ENCODE data around the gene CCER1.
"Not testable (repeated sequence)": the region's sequence is repeated elsewhere in the genome, so short reads cannot be mapped to it uniquely, and the experiment has no call there.

Gene CCER1

DNA sequence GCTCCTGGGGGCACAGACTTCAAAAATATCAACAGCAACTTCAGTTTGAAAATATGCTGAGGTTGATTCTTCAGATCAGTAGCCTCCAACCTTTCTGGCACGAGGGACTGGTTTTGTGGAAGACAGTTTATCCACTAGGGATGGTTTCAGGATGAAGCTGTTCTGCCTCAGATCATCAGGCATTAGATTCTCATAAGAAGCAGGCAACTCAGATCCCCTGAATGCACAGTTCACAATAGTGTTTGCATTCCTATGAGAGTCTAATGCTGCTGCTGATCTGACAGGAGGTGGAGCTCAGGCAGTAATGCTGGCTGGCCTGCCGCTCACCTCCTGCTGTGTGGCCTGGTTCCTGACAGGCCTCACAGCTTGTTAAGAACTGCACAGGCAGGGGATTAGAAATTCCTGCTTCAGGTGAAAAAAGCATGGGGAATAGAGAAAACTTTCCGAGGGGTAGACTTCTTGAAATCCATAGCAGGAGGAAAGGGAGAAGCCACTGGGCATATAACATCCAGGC, 37.0 kb upstream of the CCER1 start:
- Histone ChIP-seq H2BK5ac (ENCODE audit: low read length) (no peak overlapping the region), H4K8ac (ENCODE audit: low read depth, low read length) (no peak overlapping the region), H3K4me2 (ENCODE audit: low read length) (no peak overlapping the region), H3K56ac (ENCODE audit: low read length) (no peak overlapping the region), H3K4ac (ENCODE audit: low read depth, low read length) (no peak overlapping the region), H3K36me3 (ENCODE audit: control insufficient read depth, insufficient read depth, low read length) (no peaks in the 10 kb centered on the region), H3K27ac (ENCODE audit: low read depth, low read length) (no peak overlapping the region), H3K4me3 (ENCODE audit: low read length) (no peak overlapping the region), H3K79me1 (ENCODE audit: low read length) (no peaks in the 10 kb centered on the region), H3K9ac (ENCODE audit: low read length) (no peak overlapping the region), H3K18ac (ENCODE audit: low read length) (no peak overlapping the region), H3K23ac (ENCODE audit: low read length) (no peak overlapping the region), H3K79me2 (ENCODE audit: control insufficient read depth, insufficient read depth, low read length) (no peaks in the 10 kb centered on the region), H3K27me3 (ENCODE audit: insufficient read depth, low read length, poor library complexity) (no peaks in the 10 kb centered on the region), H2BK120ac (ENCODE audit: low read depth, low read length) (no peak overlapping the region), H3K4me1 (ENCODE audit: control insufficient read depth, low read depth, low read length) (no peaks in the 10 kb centered on the region), H2AK5ac (ENCODE audit: low read length) (no peak overlapping the region), H2BK15ac (replicated peaks; ENCODE audit: low read depth) (no peak overlapping the region), H4K5ac (ENCODE audit: low read length) (no peak overlapping the region)
- peak; percentile 46 for DNase-seq
- no CpG with 5 or more reads among the region's 3 CpGs for WGBS (ENCODE audit: extremely low coverage, insufficient coverage, low lambda C conversion rate)

DNA sequence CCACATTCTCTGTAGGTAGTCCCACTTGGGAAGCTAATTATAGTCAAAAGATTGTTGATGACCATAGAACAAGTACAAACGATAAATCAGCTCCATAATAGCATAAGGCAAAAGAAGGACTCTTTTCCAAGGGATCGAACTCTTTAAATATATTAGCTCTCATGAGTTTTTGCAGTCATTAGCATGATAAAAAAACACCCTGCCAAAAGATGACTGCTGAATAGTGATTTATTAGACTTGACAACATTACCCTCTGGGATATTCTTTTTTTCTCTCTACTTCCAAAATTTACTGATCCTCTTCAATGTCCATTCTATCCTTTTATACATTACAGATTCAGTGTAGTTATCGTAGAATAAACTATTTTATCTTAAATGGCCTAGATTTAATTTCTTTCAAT, 35.6 kb upstream of the CCER1 start:
- Histone ChIP-seq H3K27ac (ENCODE audit: low read depth, low read length) (no peak overlapping the region), H2BK15ac (replicated peaks; ENCODE audit: low read depth) (no peak overlapping the region), H3K4me2 (ENCODE audit: low read length) (no peak overlapping the region), H3K36me3 (ENCODE audit: control insufficient read depth, insufficient read depth, low read length) (no peaks in the 10 kb centered on the region), H3K4ac (ENCODE audit: low read depth, low read length) (no peak overlapping the region), H3K4me1 (ENCODE audit: control insufficient read depth, low read depth, low read length) (no peaks in the 10 kb centered on the region), H4K8ac (ENCODE audit: low read depth, low read length) (no peak overlapping the region), H3K27me3 (ENCODE audit: insufficient read depth, low read length, poor library complexity) (no peaks in the 10 kb centered on the region), H2AK5ac (ENCODE audit: low read length) (no peak overlapping the region), H3K18ac (ENCODE audit: low read length) (no peak overlapping the region), H3K23ac (ENCODE audit: low read length) (no peak overlapping the region), H3K79me1 (ENCODE audit: low read length) (no peaks in the 10 kb centered on the region), H3K56ac (ENCODE audit: low read length) (no peak overlapping the region), H3K9ac (ENCODE audit: low read length) (no peak overlapping the region), H2BK120ac (ENCODE audit: low read depth, low read length) (no peak overlapping the region), H2BK5ac (ENCODE audit: low read length) (no peak overlapping the region), H3K4me3 (ENCODE audit: low read length) (no peak overlapping the region), H4K5ac (ENCODE audit: low read length) (no peak overlapping the region), H3K79me2 (ENCODE audit: control insufficient read depth, insufficient read depth, low read length) (no peaks in the 10 kb centered on the region)
- no CpG with 5 or more reads among the region's 3 CpGs for WGBS (ENCODE audit: extremely low coverage, insufficient coverage, low lambda C conversion rate)
- no peak for DNase-seq

DNA sequence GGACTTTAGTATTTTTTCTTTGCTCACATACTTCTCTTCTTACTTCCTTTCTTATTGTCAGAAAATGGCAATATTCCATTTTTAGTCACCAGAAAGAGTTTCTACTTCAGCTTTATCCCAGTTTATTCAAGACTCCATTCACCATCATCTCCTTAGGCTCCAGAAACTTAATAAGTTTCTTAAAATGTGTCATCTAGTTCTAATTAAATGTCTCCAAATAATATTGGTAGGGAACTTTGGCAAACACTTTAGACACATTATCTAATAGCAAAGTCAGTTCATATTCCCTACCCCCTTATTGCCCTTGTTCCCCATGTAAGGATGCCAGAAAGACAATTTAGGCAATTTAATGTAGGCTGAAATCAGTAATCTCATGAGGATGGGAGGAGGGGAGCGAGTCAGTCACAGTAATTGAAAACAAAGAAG, 34.7 kb upstream of the CCER1 start:
- WGBS (ENCODE audit: extremely low coverage, insufficient coverage, low lambda C conversion rate) = no CpG with 5 or more reads among the region's 1 CpG

DNA sequence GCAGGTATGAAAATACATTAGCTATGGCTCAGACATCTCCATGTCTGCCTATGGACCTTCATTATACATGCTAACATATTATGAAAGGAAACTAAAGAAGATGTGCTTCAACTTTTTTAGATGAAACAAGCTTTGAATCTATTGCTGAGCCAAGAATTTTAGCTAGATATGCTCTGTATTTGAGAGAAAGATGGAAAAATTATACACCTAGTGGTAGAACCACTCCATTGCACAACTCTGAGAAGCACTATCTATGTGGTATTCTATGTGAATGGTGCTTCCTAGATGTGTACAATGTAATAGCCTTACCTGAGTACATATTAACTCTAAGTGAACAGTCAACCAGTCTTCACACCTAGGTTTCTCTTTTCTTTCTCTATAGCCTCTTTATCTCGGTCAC, 32.5 kb upstream of the CCER1 start:
- no peak overlapping the region for H3K9ac ChIP-seq (ENCODE audit: low read length)
- no peaks in the 10 kb centered on the region for H3K79me2 ChIP-seq (ENCODE audit: control insufficient read depth, insufficient read depth, low read length)
- no peak overlapping the region for H3K18ac ChIP-seq (ENCODE audit: low read length)
- H4K5ac ChIP-seq (ENCODE audit: low read length) = no peak overlapping the region
- H2BK5ac ChIP-seq (ENCODE audit: low read length) = no peak overlapping the region
- H3K23ac ChIP-seq (ENCODE audit: low read length) = no peak overlapping the region
- H2AK5ac ChIP-seq (ENCODE audit: low read length) = no peak overlapping the region
- no peak overlapping the region for H4K8ac ChIP-seq (ENCODE audit: low read depth, low read length)
- no peaks in the 10 kb centered on the region for H3K36me3 ChIP-seq (ENCODE audit: control insufficient read depth, insufficient read depth, low read length)
- no peak overlapping the region for H3K4ac ChIP-seq (ENCODE audit: low read depth, low read length)
- H3K79me1 ChIP-seq (ENCODE audit: low read length) = no peaks in the 10 kb centered on the region
- H3K27ac ChIP-seq (ENCODE audit: low read depth, low read length) = no peak overlapping the region
- H3K4me2 ChIP-seq (ENCODE audit: low read length) = no peak overlapping the region
- no peak overlapping the region for H2BK15ac ChIP-seq (replicated peaks; ENCODE audit: low read depth)
- no peaks in the 10 kb centered on the region for H3K4me1 ChIP-seq (ENCODE audit: control insufficient read depth, low read depth, low read length)
- H3K27me3 ChIP-seq (ENCODE audit: insufficient read depth, low read length, poor library complexity) = no peaks in the 10 kb centered on the region
- H2BK120ac ChIP-seq (ENCODE audit: low read depth, low read length) = no peak overlapping the region
- no CpG with 5 or more reads among the region's 1 CpG for WGBS (ENCODE audit: extremely low coverage, insufficient coverage, low lambda C conversion rate)
- DNase-seq = no peak
- no peak overlapping the region for H3K4me3 ChIP-seq (ENCODE audit: low read length)
- no peak overlapping the region for H3K56ac ChIP-seq (ENCODE audit: low read length)

More for the DNA sequence above, 34.7 kb upstream of the CCER1 start:
- H3K9ac ChIP-seq (ENCODE audit: low read length) = no peak overlapping the region
- H3K4me2 ChIP-seq (ENCODE audit: low read length) = no peak overlapping the region
- no peak overlapping the region for H2BK15ac ChIP-seq (replicated peaks; ENCODE audit: low read depth)
- H4K8ac ChIP-seq (ENCODE audit: low read depth, low read length) = no peak overlapping the region
- no peak overlapping the region for H3K56ac ChIP-seq (ENCODE audit: low read length)
- no peak overlapping the region for H3K27ac ChIP-seq (ENCODE audit: low read depth, low read length)
- no peak for DNase-seq
- H3K79me1 ChIP-seq (ENCODE audit: low read length) = no peaks in the 10 kb centered on the region
- H4K5ac ChIP-seq (ENCODE audit: low read length) = no peak overlapping the region
- H3K18ac ChIP-seq (ENCODE audit: low read length) = no peak overlapping the region
- no peak overlapping the region for H2AK5ac ChIP-seq (ENCODE audit: low read length)
- no peaks in the 10 kb centered on the region for H3K79me2 ChIP-seq (ENCODE audit: control insufficient read depth, insufficient read depth, low read length)
- no peak overlapping the region for H2BK5ac ChIP-seq (ENCODE audit: low read length)
- no peak overlapping the region for H3K4ac ChIP-seq (ENCODE audit: low read depth, low read length)
- no peak overlapping the region for H3K4me3 ChIP-seq (ENCODE audit: low read length)
- H2BK120ac ChIP-seq (ENCODE audit: low read depth, low read length) = no peak overlapping the region
- no peaks in the 10 kb centered on the region for H3K4me1 ChIP-seq (ENCODE audit: control insufficient read depth, low read depth, low read length)
- no peaks in the 10 kb centered on the region for H3K27me3 ChIP-seq (ENCODE audit: insufficient read depth, low read length, poor library complexity)
- no peak overlapping the region for H3K23ac ChIP-seq (ENCODE audit: low read length)
- no peaks in the 10 kb centered on the region for H3K36me3 ChIP-seq (ENCODE audit: control insufficient read depth, insufficient read depth, low read length)

DNA sequence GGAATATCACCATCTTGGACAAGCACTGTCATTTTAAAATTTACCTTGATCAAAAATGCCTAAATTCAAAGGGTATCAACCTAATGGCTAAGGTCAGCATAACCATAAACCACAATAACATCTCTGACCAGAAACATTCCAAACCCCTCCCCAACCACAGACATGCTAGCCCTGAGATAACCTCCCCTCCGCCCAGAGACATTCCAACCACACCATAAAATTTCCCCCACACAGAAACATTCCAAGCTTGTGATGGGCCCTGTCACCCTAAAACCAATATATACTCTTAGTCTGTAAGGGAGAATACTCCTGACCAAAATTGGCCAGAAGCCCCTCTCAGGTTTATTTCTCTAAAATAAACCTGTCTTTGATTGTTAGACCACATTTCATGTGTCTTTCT, 32.1 kb upstream of the CCER1 start:
- H3K4ac ChIP-seq (ENCODE audit: low read depth, low read length) = no peak overlapping the region
- no peak overlapping the region for H2AK5ac ChIP-seq (ENCODE audit: low read length)
- no peak for DNase-seq
- no peaks in the 10 kb centered on the region for H3K27me3 ChIP-seq (ENCODE audit: insufficient read depth, low read length, poor library complexity)
- no peak overlapping the region for H3K18ac ChIP-seq (ENCODE audit: low read length)
- H3K4me2 ChIP-seq (ENCODE audit: low read length) = no peak overlapping the region
- no peak overlapping the region for H3K23ac ChIP-seq (ENCODE audit: low read length)
- H3K79me2 ChIP-seq (ENCODE audit: control insufficient read depth, insufficient read depth, low read length) = no peaks in the 10 kb centered on the region
- WGBS (ENCODE audit: extremely low coverage, insufficient coverage, low lambda C conversion rate) = no CpG with 5 or more reads among the region's 1 CpG
- H2BK5ac ChIP-seq (ENCODE audit: low read length) = no peak overlapping the region
- H2BK120ac ChIP-seq (ENCODE audit: low read depth, low read length) = no peak overlapping the region
- H3K79me1 ChIP-seq (ENCODE audit: low read length) = no peaks in the 10 kb centered on the region
- H3K9ac ChIP-seq (ENCODE audit: low read length) = no peak overlapping the region
- no peak overlapping the region for H3K4me3 ChIP-seq (ENCODE audit: low read length)
- H3K36me3 ChIP-seq (ENCODE audit: control insufficient read depth, insufficient read depth, low read length) = no peaks in the 10 kb centered on the region
- no peak overlapping the region for H3K56ac ChIP-seq (ENCODE audit: low read length)
- H4K5ac ChIP-seq (ENCODE audit: low read length) = no peak overlapping the region
- no peak overlapping the region for H2BK15ac ChIP-seq (replicated peaks; ENCODE audit: low read depth)
- no peaks in the 10 kb centered on the region for H3K4me1 ChIP-seq (ENCODE audit: control insufficient read depth, low read depth, low read length)
- no peak overlapping the region for H3K27ac ChIP-seq (ENCODE audit: low read depth, low read length)
- H4K8ac ChIP-seq (ENCODE audit: low read depth, low read length) = no peak overlapping the region

DNA sequence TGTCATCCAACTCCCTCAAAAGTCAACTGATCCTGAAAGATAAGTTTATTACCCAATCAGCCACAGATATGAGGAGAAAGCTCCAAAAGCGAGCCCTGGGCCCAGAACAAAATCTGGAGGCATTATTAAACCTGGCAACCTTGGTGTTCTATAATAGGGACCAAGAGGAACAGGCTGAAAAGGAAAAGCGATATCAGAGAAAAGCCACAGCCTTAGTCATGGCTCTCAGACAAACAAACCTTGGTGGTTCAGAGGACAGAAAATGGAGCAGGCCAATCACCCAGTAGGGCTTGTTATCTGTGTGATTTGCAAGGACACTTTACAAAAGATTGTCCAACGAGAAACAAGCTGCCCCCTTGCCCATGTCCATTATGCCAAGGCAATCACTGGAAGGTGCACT, 30.4 kb upstream of the CCER1 start:
- not testable (repeated sequence) for H2AK5ac ChIP-seq (ENCODE audit: low read length); H3K79me1 ChIP-seq (ENCODE audit: low read length); H3K4me2 ChIP-seq (ENCODE audit: low read length); H3K27ac ChIP-seq (ENCODE audit: low read depth, low read length); H3K23ac ChIP-seq (ENCODE audit: low read length); H3K18ac ChIP-seq (ENCODE audit: low read length); H3K4me3 ChIP-seq (ENCODE audit: low read length); H2BK15ac ChIP-seq (replicated peaks; ENCODE audit: low read depth); H2BK5ac ChIP-seq (ENCODE audit: low read length); H3K56ac ChIP-seq (ENCODE audit: low read length); H2BK120ac ChIP-seq (ENCODE audit: low read depth, low read length); H3K4ac ChIP-seq (ENCODE audit: low read depth, low read length); H3K27me3 ChIP-seq (ENCODE audit: insufficient read depth, low read length, poor library complexity); H4K8ac ChIP-seq (ENCODE audit: low read depth, low read length); DNase-seq; H3K79me2 ChIP-seq (ENCODE audit: control insufficient read depth, insufficient read depth, low read length); H3K9ac ChIP-seq (ENCODE audit: low read length); H3K36me3 ChIP-seq (ENCODE audit: control insufficient read depth, insufficient read depth, low read length); H4K5ac ChIP-seq (ENCODE audit: low read length); H3K4me1 ChIP-seq (ENCODE audit: control insufficient read depth, low read depth, low read length)
- WGBS (ENCODE audit: extremely low coverage, insufficient coverage, low lambda C conversion rate) = no CpG with 5 or more reads among the region's 3 CpGs
